Esophagus squamous epithelium (tissue), 4 donors: ENCODE data around the gene HBG2.

ENCODE experiments used
- POLR2A ChIP-seq, 4 donors: fragments of 450-650 bp; IDR thresholded peaks; one replicate each; pipeline ENCODE4 v1.6.1; 2017; ENCODE audit warnings: antibody characterized with exemption in 4 of 4, mild to moderate bottlenecking in 4 of 4, moderate library complexity in 3 of 4
- TF ChIP-seq, protein P1 (sequence below), 6 experiments: fragments of 450-650 bp in 4 of 6; fragments of 200-600 bp in 2 of 6; sonication (generic) in 2 of 6; IDR thresholded peaks; one replicate each; pipeline ENCODE4 v1.5.1; 2016 to 2019; ENCODE audit warnings: antibody characterized with exemption in 6 of 6, mild to moderate bottlenecking in 4 of 6, moderate library complexity in 4 of 6

GRCh38 chr11:5288906-5289550, 34.4 kb upstream of the HBG2 start:
- TF ChIP-seq POLR2A (IDR thresholded peaks at IDR 0.05) = no peak
- TF ChIP-seq, protein P1, sequence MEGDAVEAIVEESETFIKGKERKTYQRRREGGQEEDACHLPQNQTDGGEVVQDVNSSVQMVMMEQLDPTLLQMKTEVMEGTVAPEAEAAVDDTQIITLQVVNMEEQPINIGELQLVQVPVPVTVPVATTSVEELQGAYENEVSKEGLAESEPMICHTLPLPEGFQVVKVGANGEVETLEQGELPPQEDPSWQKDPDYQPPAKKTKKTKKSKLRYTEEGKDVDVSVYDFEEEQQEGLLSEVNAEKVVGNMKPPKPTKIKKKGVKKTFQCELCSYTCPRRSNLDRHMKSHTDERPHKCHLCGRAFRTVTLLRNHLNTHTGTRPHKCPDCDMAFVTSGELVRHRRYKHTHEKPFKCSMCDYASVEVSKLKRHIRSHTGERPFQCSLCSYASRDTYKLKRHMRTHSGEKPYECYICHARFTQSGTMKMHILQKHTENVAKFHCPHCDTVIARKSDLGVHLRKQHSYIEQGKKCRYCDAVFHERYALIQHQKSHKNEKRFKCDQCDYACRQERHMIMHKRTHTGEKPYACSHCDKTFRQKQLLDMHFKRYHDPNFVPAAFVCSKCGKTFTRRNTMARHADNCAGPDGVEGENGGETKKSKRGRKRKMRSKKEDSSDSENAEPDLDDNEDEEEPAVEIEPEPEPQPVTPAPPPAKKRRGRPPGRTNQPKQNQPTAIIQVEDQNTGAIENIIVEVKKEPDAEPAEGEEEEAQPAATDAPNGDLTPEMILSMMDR (IDR thresholded peaks at IDR 0.05) = no peak
